Vein endothelial cell (primary cell): ENCODE data around the gene TXLNA. TPM values are rescaled to one million over a fixed set of nuclear protein-coding genes. Genes with fewer than 3 reads are reported as not detected.

Experiments
- total RNA-seq: library from RNA; depleted of rRNA; stranded (reverse); fragments of >200 nt; gene quantifications from 2 replicates; pipeline ENCODE4 v1.2.3, GENCODE V29; 2012

Gene TXLNA
- 93.1 and 95.1 TPM in 2 replicates for total RNA-seq

GRCh38 chr1:32179443-32180185 lies at the start of gene TXLNA:
Gene TXLNA (plus strand): TSS chr1:32179675. CDS start chr1:32180346, 671 bp downstream.

GRCh38 chr1:32200226-32201010 lies 20.9 kb downstream of the TXLNA start, which contains the start of gene CCDC28B:
Gene CCDC28B (plus strand): TSS chr1:32200595. CDS start chr1:32201936, 1,341 bp downstream.

GRCh38 chr1:32205401-32206370 lies 26.2 kb downstream of the TXLNA start, which contains the start of gene IQCC:
Gene IQCC (plus strand): TSS chr1:32205671. CDS start chr1:32205682, 11 bp downstream.

GRCh38 chr1:32208891-32209328 lies 29.4 kb downstream of the TXLNA start, which contains the start of gene DCDC2B:
Gene DCDC2B (plus strand): TSS chr1:32209089. CDS start chr1:32209094, 5 bp downstream.

GRCh38 chr1:32221980-32222755 lies 42.7 kb downstream of the TXLNA start, which contains the start of the genes EIF3I and TMEM234:
Gene EIF3I (plus strand): TSS chr1:32222407. CDS start chr1:32222442, 35 bp downstream.
Gene TMEM234 (minus strand): TSS chr1:32222353. CDS start chr1:32222322, 31 bp downstream.

GRCh38 chr1:32246888-32247273 lies 67.4 kb downstream of the TXLNA start, which contains the start of gene FAM167B:
Gene FAM167B (plus strand): TSS chr1:32247222. CDS start chr1:32247422, 200 bp downstream.

Other genes starting within 250 kb of the TXLNA start
- gene PTP4A2, start 241.3 kb upstream of the TXLNA start, total RNA-seq: 234 and 338 TPM in 2 replicates
- 72.8 and 82.4 TPM in 2 replicates for gene KHDRBS1, start 165.8 kb upstream of the TXLNA start, total RNA-seq
- 17.6 and 19.3 TPM in 2 replicates for gene TMEM39B, start 106.7 kb upstream of the TXLNA start, total RNA-seq
- 75.8 and 84.3 TPM in 2 replicates for gene KPNA6, start 71.6 kb upstream of the TXLNA start, total RNA-seq
- 11.8 and 12.4 TPM in 2 replicates for gene CCDC28B, start 20.9 kb downstream of the TXLNA start, total RNA-seq
- 1.3 and 1.8 TPM in 2 replicates for gene IQCC, start 26.0 kb downstream of the TXLNA start, total RNA-seq
- gene DCDC2B, start 29.4 kb downstream of the TXLNA start, total RNA-seq: not detected in 2 replicates
- gene TMEM234, start 42.7 kb downstream of the TXLNA start, total RNA-seq: 18.0 and 18.6 TPM in 2 replicates
- 309 and 330 TPM in 2 replicates for gene EIF3I, start 42.7 kb downstream of the TXLNA start, total RNA-seq
- 1.3 and 2.9 TPM in 2 replicates for gene FAM167B, start 67.5 kb downstream of the TXLNA start, total RNA-seq
- not detected in 2 replicates for gene LCK, start 71.6 kb downstream of the TXLNA start, total RNA-seq
- gene HDAC1, start 112.4 kb downstream of the TXLNA start, total RNA-seq: 101 TPM in 2 replicates
- 173 and 204 TPM in 2 replicates for gene MARCKSL1, start 156.6 kb downstream of the TXLNA start, total RNA-seq
- 1.8 and 2.0 TPM in 2 replicates for gene FAM229A, start 182.8 kb downstream of the TXLNA start, total RNA-seq
- gene TSSK3, start 182.9 kb downstream of the TXLNA start, total RNA-seq: 0.19 and 0.98 TPM in 2 replicates
- 60.4 and 65.8 TPM in 2 replicates for gene BSDC1, start 214.8 kb downstream of the TXLNA start, total RNA-seq